ENCODE data around the gene TMEM63B. TPM values are rescaled to one million over a fixed set of nuclear protein-coding genes. Genes with fewer than 3 reads are reported as not detected.
A peak's percentile ranks its signal among the peaks of the same experiment; 100 is the strongest.

The TMEM63B gene
- total RNA-seq, 1 experiment from 2014 or later = 12.7 TPM

DNA sequence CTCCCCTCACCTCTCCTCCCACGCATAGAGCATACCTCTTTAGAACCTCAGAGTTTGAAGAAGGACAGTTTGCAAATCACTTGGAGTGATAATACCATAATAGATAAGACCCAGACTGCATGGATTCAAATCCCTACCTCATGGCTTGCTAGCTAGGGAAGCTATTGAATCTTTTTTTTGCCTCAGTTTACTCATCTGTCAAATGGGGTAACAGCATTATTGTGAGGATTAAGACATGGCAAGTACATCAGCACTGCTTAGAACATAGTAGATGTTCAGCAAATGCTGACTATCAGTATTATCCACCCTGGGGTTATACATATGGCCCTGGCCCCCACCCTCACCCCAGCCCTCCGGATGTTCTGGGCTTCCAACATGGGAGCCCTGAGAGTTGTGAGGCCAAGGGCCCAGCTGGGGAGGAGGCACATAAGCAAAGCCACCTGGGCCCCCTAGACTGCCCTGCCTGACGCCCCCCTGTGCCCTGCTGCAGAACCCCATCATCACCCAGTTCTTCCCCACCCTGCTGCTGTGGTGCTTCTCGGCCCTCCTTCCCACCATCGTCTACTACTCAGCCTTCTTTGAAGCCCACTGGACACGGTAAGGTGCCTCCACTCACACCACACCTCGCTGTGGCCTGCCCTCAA, 22.1 kb downstream of the TMEM63B start:
- H3K9me3 ChIP-seq (replicated peaks) = no peaks in the 10 kb centered on the region
- H3K4me1 ChIP-seq (replicated peaks) = peaks cover 6% of the 10 kb centered on the region
- peaks cover 7% of the 10 kb centered on the region; the same call in 1 of the 2 replicates for H3K36me3 ChIP-seq
- no peak overlapping the region for H3K4me3 ChIP-seq
- no peaks in the 10 kb centered on the region for H3K27me3 ChIP-seq (replicated peaks)
- DNase-seq (ENCODE audit: low read depth in 1 of 2, low spot score in 2 of 2) = no peak
- H3K27ac ChIP-seq = no peak overlapping the region

DNA sequence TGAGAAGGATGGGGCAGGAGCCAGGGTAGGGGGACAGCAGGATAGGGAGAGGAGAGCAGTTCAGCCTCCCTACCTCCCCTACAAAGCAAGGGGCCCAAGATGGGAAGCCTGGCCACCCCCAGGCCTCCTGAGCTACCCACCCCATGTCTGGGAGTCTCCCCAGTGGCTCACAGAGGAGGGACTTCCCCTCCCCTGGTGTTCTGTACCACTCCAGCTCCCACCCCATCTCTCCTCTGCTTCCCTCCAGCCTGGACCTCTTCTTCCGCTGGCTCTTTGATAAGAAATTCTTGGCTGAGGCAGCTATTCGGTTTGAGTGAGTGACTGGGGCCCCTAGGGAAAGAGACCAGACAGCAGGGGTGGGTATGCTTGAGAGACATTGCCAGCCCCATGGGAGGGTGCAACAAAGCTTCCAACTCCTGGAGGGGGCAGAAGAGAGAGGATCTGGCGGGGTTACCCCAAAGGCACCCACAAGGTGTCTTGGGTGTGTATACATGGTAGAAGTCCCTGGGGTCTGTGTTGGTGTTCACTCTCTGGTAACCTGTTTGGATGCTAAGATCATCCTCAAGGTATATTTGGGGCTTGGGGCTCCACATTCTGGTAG, 23.1 kb downstream of the TMEM63B start:
- no peaks in the 10 kb centered on the region for H3K27me3 ChIP-seq (replicated peaks)
- peaks cover 7% of the 10 kb centered on the region; the same call in 1 of the 2 replicates for H3K36me3 ChIP-seq
- H3K27ac ChIP-seq = no peak overlapping the region
- peaks cover 6% of the 10 kb centered on the region for H3K4me1 ChIP-seq (replicated peaks)
- H3K9me3 ChIP-seq (replicated peaks) = no peaks in the 10 kb centered on the region
- DNase-seq (ENCODE audit: low read depth in 1 of 2, low spot score in 2 of 2) = no peak
- no peak overlapping the region for H3K4me3 ChIP-seq

DNA sequence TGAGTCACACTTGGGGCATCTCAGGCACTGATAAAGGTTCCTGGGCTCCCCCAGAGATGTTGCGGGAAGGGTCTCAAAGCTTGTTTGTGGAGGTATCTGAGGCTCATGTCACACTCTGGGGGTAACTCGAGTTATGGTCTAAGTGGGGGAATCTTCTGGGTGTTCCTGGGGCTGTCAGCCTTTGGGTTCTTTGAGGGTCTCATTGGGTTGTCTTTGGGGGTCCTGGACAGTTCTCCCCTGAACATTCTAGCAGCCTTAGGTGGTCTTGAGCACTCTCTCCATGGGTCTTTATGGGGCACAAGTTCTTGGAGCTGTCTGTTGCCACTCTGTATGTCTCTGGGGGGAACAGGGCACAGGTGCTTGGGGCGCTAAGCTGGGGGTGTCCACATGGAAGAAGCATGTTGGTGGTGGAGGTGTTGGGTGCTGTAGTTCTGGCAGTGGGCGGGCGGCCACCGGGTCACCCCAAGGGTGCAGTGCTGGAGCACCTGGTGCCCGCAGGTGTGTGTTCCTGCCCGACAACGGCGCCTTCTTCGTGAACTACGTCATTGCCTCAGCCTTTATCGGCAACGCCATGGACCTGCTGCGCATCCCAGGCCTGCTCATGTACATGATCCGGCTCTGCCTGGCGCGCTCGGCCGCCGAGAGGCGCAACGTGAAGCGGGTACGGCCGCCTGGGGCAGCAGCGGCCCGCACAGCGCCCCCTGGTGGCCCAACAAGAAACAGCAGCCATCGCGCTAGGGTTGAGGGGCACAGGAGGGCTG, 24.2 kb downstream of the TMEM63B start:
- H3K4me3 ChIP-seq = no peak overlapping the region
- DNase-seq (ENCODE audit: low read depth in 1 of 2, low spot score in 2 of 2) = peak; percentile 58 to 75
- H3K4me1 ChIP-seq (replicated peaks) = peaks cover 6% of the 10 kb centered on the region
- no peak overlapping the region for H3K27ac ChIP-seq
- no peaks in the 10 kb centered on the region for H3K9me3 ChIP-seq (replicated peaks)
- no peaks in the 10 kb centered on the region for H3K27me3 ChIP-seq (replicated peaks)
- peaks cover 7% of the 10 kb centered on the region; the same call in 1 of the 2 replicates for H3K36me3 ChIP-seq

DNA sequence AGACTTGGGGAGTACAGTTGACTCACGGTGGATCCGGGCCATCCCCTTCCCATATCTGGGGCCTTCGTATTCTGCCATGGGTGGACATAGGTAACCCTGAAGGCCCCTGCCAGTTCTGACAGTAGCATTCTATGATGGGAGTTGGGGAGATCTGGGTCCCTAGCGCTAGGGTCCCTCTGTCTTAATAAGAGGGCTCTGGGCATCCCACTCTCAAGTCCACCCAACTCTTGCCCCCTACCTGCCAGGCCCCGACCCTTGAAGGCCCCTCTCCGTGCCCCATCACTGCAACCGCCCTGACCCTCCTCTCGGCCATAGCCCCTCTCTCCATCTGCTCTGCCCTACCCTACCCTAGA, 24.7 kb downstream of the TMEM63B start:
- no peak for DNase-seq (ENCODE audit: low read depth in 1 of 2, low spot score in 2 of 2)
- Histone ChIP-seq H3K36me3 (peaks cover 6% of the 10 kb centered on the region; the same call in 1 of the 2 replicates), H3K4me1 (replicated peaks) (peaks cover 6% of the 10 kb centered on the region), H3K27ac (no peak overlapping the region), H3K9me3 (replicated peaks) (no peaks in the 10 kb centered on the region), H3K27me3 (replicated peaks) (no peaks in the 10 kb centered on the region), H3K4me3 (no peak overlapping the region)

DNA sequence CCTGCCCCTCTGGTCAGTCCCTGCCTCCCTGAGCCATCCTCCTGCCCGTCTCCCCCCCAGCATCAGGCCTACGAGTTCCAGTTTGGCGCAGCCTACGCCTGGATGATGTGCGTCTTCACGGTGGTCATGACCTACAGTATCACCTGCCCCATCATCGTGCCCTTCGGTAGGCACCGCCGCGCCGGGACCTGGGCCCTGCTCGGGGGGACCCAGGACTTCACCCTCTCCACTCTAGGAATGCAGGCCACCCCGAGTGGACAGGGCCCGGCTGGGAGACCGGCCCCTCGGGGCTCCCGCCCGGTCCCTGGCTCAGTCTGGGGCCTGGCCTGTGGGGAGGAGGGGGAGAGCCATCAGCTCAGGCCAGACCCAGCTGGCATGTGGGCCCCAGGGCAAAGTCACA, 25.2 kb downstream of the TMEM63B start:
- Histone ChIP-seq H3K27me3 (replicated peaks) (no peaks in the 10 kb centered on the region), H3K36me3 (0 out of 2 replicates have a peak, but pooled peaks cover 4% of the 10 kb centered on the region), H3K27ac (no peak overlapping the region), H3K4me3 (no peak overlapping the region), H3K9me3 (replicated peaks) (no peaks in the 10 kb centered on the region), H3K4me1 (replicated peaks) (peaks cover 6% of the 10 kb centered on the region)
- DNase-seq (ENCODE audit: low read depth in 1 of 2, low spot score in 2 of 2) = no peak

DNA sequence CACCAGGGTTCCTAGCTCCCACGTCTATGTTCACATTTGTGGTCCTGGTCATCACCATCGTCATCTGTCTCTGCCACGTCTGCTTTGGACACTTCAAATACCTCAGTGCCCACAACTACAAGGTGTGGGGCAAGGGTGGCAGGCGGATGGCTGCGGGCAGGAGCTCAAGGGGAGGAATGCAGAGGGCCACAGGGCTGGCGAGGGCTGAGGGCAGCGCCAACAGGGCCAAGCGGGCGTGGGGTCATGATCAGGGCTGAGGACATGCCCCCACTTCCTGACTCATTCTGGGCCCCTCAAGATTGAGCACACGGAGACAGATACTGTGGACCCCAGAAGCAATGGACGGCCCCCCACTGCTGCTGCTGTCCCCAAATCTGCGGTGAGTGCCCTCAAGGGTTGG, 26.7 kb downstream of the TMEM63B start:
- no peak for DNase-seq (ENCODE audit: low read depth in 1 of 2, low spot score in 2 of 2)
- Histone ChIP-seq H3K4me3 (no peak overlapping the region), H3K27me3 (replicated peaks) (no peaks in the 10 kb centered on the region), H3K9me3 (replicated peaks) (no peaks in the 10 kb centered on the region), H3K4me1 (replicated peaks) (peaks cover 6% of the 10 kb centered on the region), H3K27ac (no peak overlapping the region), H3K36me3 (0 out of 2 replicates have a peak, but pooled peaks cover 4% of the 10 kb centered on the region)

DNA sequence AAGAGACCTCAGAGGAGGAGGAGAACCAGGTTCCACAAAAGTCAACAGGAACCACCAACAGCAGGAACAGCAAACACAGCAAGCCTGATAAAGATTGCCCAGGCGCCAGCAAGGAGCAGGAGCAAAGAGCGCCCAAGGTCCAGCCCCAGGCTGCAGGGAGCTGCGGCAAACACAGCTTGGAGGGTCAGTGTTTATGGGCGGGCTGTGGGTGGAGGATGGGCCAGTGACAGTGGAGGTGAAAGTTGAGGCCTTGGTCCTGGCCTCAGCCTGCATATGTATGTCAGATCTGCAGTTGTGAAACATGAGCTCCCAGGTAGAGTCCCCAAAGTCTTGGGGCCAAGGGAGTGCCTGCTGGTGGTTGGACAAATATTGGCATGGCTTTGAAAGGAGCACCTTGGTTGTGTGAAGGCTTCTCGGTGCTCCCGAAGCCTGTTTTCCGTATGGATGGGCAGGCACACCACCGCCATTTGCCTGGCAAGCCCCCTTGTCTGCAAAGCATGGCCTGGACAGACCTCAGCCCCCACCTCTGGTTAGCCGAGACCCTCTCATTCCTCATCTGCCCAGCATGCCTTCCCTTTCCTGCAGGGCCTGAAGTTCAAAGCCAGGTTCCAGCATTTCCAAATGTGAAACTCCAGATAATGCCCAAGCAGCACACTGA, 29.3 kb downstream of the TMEM63B start:
- no peak for DNase-seq (ENCODE audit: low read depth in 1 of 2, low spot score in 2 of 2)
- Histone ChIP-seq H3K36me3 (no peaks in the 10 kb centered on the region), H3K9me3 (replicated peaks) (no peaks in the 10 kb centered on the region), H3K4me1 (replicated peaks) (peaks cover 9% of the 10 kb centered on the region), H3K4me3 (no peak overlapping the region), H3K27me3 (replicated peaks) (no peaks in the 10 kb centered on the region), H3K27ac (no peak overlapping the region)

DNA sequence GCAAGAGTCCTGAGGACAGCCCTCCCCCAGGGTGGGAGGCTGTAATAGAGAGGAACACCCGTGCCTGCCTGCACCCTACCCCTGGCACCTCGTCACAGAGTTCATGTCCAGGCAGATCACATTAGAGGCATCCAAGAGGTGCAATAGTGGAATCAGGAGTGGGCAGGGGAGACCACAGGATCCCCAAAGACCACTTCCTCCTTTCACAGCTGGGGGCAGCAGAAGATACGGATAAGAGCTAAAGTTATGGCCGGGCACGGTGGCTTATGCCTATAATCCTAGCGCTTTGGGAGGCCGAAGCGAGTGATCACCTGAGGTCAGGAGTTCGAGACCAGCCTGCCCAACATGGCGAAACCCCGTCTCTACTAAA, 29.8 kb downstream of the TMEM63B start:
- no peaks in the 10 kb centered on the region for H3K9me3 ChIP-seq (replicated peaks)
- no peak for DNase-seq (ENCODE audit: low read depth in 1 of 2, low spot score in 2 of 2)
- no peaks in the 10 kb centered on the region for H3K36me3 ChIP-seq
- no peak overlapping the region for H3K27ac ChIP-seq
- no peak overlapping the region for H3K4me3 ChIP-seq
- peaks cover 10% of the 10 kb centered on the region for H3K4me1 ChIP-seq (replicated peaks)
- H3K27me3 ChIP-seq (replicated peaks) = no peaks in the 10 kb centered on the region

DNA sequence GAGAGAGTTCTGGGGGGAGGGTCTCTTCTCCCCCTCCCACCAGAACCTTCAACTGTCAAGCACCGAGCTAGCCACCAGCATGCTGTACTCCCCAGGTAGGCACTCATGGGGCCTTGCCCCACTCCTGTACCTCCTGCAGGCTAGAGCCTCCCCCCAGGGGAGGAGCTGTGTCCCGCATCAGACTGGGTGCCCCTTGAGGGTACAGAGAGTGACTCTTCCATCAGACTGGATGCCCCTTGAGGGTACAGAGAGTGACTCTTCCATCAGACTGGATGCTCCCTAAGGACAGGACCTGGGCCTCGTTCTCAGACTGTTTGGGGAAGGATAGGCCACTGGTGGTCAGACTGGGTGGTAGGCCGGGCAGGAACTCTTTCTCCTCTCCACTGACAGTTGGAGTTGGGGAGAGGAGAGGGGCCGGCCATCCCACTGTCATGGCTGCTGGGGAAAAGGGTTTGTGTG, 31.4 kb downstream of the TMEM63B start, which contains the start of gene CAPN11:
CAPN11 (plus strand) TSS at position 51 of the 459 bp plus-strand sequence; CDS start at position 80, 29 bp downstream.
- Histone ChIP-seq H3K36me3 (no peaks in the 10 kb centered on the region), H3K27ac (no peak within 1 kb of the TSS), H3K9me3 (replicated peaks) (no peaks in the 10 kb centered on the region), H3K27me3 (replicated peaks) (no peaks in the 10 kb centered on the region), H3K4me3 (no peak within 1 kb of the TSS), H3K4me1 (replicated peaks) (peaks cover 27% of the 10 kb centered on the region)
- DNase-seq (ENCODE audit: low read depth in 1 of 2, low spot score in 2 of 2) = no peak

DNA sequence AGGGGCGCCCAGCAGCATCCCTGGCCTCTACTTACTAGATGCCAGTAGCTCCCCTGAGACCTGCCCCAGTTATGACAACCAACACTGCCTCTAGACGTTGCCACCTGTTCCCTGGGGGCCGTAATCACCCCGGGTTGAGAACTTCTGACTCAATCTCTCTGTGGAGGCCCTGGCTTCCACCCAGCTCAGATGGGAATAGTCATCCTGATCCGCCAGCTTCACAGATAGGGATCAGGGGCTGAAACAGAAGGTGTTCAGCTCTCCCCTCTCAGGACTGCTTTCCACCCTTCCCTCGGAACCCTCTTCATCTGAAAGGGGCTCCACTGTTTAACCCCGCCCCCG, 34.6 kb downstream of the TMEM63B start:
- no peak for DNase-seq (ENCODE audit: low read depth in 1 of 2, low spot score in 2 of 2)
- H3K27ac ChIP-seq = no peak overlapping the region
- H3K27me3 ChIP-seq (replicated peaks) = no peaks in the 10 kb centered on the region
- H3K4me1 ChIP-seq (replicated peaks) = peaks cover 34% of the 10 kb centered on the region
- H3K9me3 ChIP-seq (replicated peaks) = no peaks in the 10 kb centered on the region
- no peak overlapping the region for H3K4me3 ChIP-seq
- H3K36me3 ChIP-seq = no peaks in the 10 kb centered on the region

DNA sequence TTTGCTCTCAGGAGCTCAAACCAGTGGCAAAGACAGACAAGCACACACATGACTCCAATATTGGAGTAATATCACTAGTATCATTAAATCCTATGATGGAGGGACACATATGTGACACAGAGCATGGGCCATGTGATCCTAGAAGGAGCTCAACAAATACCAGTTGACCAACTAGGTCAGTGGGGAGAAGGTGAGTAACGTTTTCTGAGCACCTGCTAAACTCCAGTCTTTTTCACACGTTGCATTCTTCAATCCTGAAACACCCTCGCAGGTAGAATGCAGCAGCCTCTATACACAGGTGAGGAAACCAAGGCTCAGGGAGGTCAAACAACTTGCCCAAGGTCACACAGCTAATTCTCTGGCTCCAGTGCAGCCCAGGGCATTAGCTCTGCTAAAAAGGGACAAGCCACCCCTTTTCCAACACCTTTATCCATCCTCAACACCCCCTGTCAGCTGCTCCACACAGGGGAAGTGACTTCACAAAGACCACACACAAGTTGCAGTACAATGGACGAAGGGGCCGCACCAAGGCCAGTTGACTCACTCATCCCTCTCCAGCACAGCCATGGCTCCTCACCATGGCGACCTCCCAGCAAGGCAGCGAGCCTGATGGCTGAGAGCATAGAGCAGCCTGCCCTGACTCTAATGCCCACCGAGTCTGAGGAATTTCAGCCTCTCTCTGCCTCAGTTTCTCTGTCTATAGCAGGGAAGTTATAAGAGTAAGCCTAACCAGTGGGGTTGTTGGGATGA, 35.7 kb downstream of the TMEM63B start:
- Histone ChIP-seq H3K27me3 (replicated peaks) (no peaks in the 10 kb centered on the region), H3K4me3 (no peak overlapping the region), H3K4me1 (replicated peaks) (peaks cover 34% of the 10 kb centered on the region), H3K36me3 (no peaks in the 10 kb centered on the region), H3K27ac (peak overlapping the region; percentile 53), H3K9me3 (replicated peaks) (no peaks in the 10 kb centered on the region)
- peak; percentile 72 to 88 for DNase-seq (ENCODE audit: low read depth in 1 of 2, low spot score in 2 of 2)

DNA sequence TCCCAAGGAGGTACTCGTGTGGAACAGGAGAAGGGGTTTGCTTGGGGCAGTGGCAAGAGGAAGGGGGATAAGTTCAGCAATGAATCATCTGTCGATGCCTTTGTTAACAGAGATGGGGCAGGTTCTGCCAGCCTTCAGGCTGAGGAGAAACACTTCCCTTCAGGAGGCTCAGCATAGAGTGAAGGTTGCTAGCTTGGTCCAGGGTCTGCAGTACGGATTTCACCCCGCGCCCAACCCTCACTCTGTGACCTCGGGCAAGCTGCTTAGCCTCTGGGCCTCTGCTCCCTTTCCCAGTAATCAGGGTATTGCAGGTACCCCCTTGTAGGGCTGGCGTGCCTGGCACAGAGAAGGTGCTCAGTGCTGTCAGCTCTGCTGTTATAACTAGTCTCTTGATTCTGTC, 38.8 kb downstream of the TMEM63B start:
- DNase-seq (ENCODE audit: low read depth in 1 of 2, low spot score in 2 of 2) = no peak
- no peaks in the 10 kb centered on the region for H3K36me3 ChIP-seq
- no peaks in the 10 kb centered on the region for H3K27me3 ChIP-seq (replicated peaks)
- peaks cover 34% of the 10 kb centered on the region for H3K4me1 ChIP-seq (replicated peaks)
- no peak overlapping the region for H3K4me3 ChIP-seq
- 0 out of 2 replicates have a peak, but pooled peaks cover 3% of the 10 kb centered on the region for H3K9me3 ChIP-seq (replicated peaks)
- H3K27ac ChIP-seq = no peak overlapping the region

DNA sequence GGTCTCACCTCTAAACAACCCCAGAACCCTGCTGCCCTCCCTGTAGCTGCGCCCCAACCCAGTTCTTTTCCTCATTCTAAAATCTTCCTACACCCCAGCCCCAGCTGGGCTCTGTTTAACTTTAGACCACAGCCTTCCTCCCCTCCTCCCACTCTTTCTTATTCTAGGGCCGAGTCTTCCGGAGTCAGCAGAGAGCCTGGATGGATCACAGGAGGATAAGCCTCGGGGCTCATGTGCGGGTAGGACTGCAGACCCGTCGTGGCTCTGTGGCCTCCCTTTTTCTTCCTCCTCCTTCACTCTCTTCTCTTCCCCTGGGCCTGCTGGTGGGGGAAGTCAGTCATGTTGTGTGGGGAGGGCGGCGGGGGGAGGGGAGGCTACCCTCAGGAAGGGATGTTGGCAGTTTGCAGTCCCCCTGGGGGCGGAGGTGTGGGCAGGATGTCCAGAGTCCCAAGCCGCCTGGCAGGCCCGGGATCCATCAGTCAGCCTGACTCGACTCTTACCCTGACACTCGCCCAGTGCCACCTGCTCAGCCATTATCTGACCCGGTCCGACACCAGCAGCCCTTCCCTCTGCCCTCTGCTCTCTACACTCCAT, 39.3 kb downstream of the TMEM63B start:
- Histone ChIP-seq H3K4me3 (no peak overlapping the region), H3K27ac (no peak overlapping the region), H3K9me3 (replicated peaks) (0 out of 2 replicates have a peak, but pooled peaks cover 3% of the 10 kb centered on the region), H3K27me3 (replicated peaks) (no peaks in the 10 kb centered on the region), H3K4me1 (replicated peaks) (peaks cover 28% of the 10 kb centered on the region), H3K36me3 (no peaks in the 10 kb centered on the region)
- no peak for DNase-seq (ENCODE audit: low read depth in 1 of 2, low spot score in 2 of 2)
